ENCODE results near the gene CSF2RB. TPM values are rescaled to one million over a fixed set of nuclear protein-coding genes. Genes with fewer than 3 reads are reported as not detected.

CSF2RB gene
- total RNA-seq, 1 donor, result 0.81 TPM

DNA sequence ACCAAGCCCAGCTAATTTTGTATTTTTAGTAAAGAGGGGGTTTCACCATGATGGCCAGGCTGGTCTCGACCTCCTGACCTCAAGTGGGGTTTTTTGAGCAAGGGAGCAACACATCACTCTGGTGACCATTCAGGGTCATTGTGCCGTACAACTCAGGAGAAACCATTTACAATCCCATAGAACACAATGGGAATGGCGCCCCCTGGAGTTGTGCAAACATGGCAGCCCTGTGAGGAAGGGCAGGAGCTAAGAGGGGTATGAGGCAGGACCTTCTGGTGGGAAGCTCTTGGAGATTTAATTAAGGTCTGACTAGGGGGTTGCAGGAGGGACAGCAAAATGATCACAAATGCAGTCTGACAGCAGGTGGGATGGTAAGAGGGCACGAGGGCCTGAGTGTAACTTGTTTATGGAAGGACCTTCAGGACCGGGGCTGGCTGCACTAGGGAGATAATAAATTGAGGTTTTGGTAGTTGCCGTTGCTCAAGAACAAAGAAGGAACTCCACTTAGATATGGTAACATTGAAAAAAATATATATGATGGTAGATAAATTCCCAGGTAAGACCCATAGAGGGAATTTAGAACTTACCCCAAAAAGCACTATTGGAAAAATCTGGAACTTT is 9.1 kb upstream of the CSF2RB start:
- DNase-seq (ENCODE audit: low read depth), result no peak
- no peak overlapping the region for H3K4me3 ChIP-seq (ENCODE audit: low read depth, low read length)
- TF ChIP-seq, protein P1, sequence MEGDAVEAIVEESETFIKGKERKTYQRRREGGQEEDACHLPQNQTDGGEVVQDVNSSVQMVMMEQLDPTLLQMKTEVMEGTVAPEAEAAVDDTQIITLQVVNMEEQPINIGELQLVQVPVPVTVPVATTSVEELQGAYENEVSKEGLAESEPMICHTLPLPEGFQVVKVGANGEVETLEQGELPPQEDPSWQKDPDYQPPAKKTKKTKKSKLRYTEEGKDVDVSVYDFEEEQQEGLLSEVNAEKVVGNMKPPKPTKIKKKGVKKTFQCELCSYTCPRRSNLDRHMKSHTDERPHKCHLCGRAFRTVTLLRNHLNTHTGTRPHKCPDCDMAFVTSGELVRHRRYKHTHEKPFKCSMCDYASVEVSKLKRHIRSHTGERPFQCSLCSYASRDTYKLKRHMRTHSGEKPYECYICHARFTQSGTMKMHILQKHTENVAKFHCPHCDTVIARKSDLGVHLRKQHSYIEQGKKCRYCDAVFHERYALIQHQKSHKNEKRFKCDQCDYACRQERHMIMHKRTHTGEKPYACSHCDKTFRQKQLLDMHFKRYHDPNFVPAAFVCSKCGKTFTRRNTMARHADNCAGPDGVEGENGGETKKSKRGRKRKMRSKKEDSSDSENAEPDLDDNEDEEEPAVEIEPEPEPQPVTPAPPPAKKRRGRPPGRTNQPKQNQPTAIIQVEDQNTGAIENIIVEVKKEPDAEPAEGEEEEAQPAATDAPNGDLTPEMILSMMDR (IDR thresholded peaks at IDR 0.05; ENCODE audit: insufficient read depth, low read length), result no peak

GRCh38 chr22:36907253-36908195 is 5.9 kb upstream of the CSF2RB start:
- no peak overlapping the region for H3K4me3 ChIP-seq (ENCODE audit: low read depth, low read length)
- TF ChIP-seq, protein P1 (IDR thresholded peaks at IDR 0.05; ENCODE audit: insufficient read depth, low read length), result no peak
- DNase-seq (ENCODE audit: low read depth), result no peak

GRCh38 chr22:36910461-36910860 is 3.0 kb upstream of the CSF2RB start:
- no peak overlapping the region for H3K4me3 ChIP-seq (ENCODE audit: low read depth, low read length)
- DNase-seq (ENCODE audit: low read depth), result peak; percentile 4
- TF ChIP-seq, protein P1 (IDR thresholded peaks at IDR 0.05; ENCODE audit: insufficient read depth, low read length), result no peak

DNA sequence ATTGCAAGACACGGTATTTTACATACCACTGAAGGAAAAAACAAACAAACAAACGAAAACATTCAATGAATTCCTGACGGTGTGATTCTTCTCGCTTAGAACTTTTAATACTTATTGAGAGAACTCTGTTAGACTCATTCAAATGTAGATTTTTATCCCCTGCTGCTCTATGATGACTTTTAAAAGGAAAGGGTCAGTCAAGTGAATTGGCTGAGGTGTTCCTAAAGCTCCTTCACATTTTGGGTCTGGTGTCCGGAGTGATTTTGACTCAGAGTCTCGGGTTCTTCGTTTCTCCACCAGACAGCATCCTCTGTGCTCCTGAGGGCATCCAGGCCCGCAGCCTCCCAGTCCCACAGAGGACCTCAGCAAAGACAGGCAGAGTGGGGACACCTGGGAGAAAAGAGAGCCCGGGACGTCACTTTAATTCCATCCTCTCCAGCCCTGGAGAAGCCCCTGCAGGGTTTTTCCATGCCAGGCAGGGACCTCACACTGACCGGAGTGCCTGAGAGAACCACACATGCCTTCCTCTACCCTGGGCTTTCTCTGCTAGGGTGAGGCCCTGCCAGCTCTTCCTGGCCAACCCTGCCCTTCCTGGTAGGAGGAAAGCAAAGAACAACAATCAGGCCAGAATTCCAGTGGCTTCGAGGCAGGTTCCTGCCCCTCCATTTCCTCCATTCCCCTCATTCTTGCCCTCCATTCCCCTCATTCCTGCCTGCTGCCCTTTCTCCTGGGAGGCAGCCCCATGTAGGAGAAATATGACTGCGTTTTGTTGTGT is 1.4 kb upstream of the CSF2RB start:
- TF ChIP-seq, protein P1 (IDR thresholded peaks at IDR 0.05; ENCODE audit: insufficient read depth, low read length), result no peak

GRCh38 chr22:36912694-36913426 is 568 bp upstream of the CSF2RB start:
- DNase-seq (ENCODE audit: low read depth), result no peak
- H3K4me3 ChIP-seq (ENCODE audit: low read depth, low read length), result no peak overlapping the region
- TF ChIP-seq, protein P1 (IDR thresholded peaks at IDR 0.05; ENCODE audit: insufficient read depth, low read length), result no peak

More for the DNA sequence above, 1.4 kb upstream of the CSF2RB start:
- DNase-seq (ENCODE audit: low read depth), result peak; percentile 31
- no peak overlapping the region for H3K4me3 ChIP-seq (ENCODE audit: low read depth, low read length)

GRCh38 chr22:36914390-36914752 is 943 bp downstream of the CSF2RB start:
- TF ChIP-seq, protein P1 (IDR thresholded peaks at IDR 0.05; ENCODE audit: insufficient read depth, low read length), result no peak
- no peak overlapping the region for H3K4me3 ChIP-seq (ENCODE audit: low read depth, low read length)
- DNase-seq (ENCODE audit: low read depth), result no peak
